AG08395 (cell line): Measurements from ENCODE around the gene HK2.

Experiments
- DNase-seq: peaks from one replicate; pipeline ENCODE4 v3.0.0; 2012; ENCODE audit warnings: mixed read lengths, low spot score

HK2 gene

GRCh38 chr2:74857215-74857614, 23.3 kb downstream of the HK2 start:
- DNase-seq: no peak

- no peak for DNase-seq
Observed at GRCh38 chr2:74857725-74858124, 23.8 kb downstream of the HK2 start.

DNA sequence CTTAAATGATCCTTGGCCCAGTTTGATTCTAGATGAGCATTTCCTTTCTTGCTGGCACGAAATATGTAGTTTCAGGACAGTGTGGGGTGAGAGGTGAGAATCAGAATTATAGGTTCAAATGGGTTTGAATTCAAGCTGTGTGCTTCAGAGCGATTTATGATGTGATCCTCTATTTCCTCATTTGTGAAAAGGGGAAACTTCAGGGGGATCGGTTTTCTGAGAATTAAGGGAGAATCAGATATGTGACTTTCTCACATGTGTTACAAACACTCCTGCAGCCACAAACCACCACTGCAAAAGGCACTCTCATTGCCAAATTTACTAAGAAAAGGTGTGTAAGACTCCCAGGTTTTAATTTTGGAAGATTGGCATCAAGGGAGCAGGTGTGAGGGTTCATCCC, 24.4 kb downstream of the HK2 start:
- no peak for DNase-seq

GRCh38 chr2:74860079-74860478, 26.2 kb downstream of the HK2 start:
- DNase-seq: no peak

DNA sequence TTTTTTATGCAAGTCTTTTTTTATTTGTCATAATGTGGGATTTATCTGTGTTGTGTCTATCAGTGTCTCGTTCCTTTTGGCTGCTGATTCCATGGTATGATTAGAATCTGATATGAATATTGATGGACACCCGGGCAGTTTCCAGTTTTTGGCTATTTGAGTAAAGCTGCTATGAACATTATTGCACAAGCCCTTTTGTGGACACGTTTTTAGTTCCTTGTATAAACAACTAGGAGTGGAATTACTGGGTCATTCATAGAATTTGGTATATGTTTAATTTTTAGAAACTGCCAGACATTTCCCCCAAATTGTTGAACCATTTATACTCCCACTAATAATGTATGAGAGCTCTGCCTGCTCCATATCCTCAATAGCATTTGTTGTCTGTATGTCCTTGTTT, 26.6 kb downstream of the HK2 start:
- no peak for DNase-seq

- DNase-seq: no peak
Observed at GRCh38 chr2:74861531-74861930, 27.6 kb downstream of the HK2 start.

GRCh38 chr2:74862020-74862964, 28.4 kb downstream of the HK2 start:
- no peak for DNase-seq

DNA sequence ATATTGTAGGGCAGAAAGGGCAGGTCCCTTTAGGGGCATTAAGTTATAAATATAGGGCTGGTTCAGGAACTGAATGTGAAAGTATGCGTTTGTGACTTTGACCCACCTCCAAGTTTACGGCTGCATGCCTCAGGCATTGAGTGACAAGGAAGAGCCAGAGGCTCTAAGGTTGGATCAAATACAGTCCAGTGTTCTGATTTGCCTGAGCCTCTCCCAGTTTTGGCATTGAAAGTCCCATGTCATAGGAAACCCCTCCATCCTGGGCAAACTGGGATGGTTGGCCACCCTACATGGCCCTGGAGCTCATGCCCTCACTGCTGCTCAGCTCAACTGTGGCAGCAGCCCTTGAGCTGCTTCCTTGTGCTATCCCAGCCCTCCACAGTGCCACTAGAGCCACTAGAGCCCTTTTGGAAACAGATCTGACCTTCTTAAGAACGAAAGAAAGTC, 29.9 kb downstream of the HK2 start:
- no peak for DNase-seq

DNA sequence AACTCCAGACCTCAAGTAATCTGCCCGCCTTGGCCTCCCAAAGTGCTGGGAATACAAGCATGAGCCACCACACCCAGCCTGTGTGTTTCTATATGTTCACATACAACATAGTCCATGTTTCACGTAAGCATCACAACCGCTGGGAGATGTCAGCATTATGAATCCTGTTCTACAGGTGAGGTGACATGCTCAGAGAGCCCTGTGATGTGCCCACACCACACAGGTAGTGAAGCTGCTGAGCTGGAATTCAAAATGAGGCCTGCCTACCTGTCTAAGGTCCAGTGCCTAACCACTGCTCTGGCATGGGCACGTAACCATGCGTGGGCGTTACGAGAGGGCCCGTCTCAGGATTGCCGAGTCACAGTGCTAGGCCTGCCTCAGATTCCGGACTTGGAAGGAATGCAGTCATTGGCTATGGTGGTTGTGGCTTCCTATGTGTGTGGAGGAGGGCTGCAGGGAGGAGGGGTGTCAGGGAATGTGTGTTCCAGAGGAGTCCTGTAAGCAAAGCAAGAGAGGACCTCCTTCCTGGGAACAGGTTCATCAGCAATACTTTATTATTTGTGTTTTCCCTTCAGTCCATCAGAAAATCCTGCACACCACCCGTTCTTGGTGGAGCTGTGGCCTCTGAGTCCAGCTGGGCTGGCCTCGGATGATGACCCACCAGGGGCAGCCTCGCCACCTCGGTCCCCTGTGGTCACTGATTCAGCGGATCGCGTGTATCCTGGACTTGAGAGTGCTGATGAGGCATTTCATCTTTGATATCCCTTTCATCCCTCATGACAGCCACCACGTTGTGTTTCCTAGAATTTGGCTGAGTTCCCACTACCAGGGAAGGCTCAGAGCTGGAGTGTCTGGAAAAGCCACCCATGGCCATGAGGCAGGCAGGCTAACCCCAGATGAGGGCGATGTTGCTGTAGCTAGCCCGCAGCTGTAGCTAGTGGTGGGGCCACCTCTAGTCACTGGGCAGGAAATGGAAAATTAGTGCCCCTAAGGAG, 31.1 kb downstream of the HK2 start:
- peak; percentile 52 for DNase-seq

DNA sequence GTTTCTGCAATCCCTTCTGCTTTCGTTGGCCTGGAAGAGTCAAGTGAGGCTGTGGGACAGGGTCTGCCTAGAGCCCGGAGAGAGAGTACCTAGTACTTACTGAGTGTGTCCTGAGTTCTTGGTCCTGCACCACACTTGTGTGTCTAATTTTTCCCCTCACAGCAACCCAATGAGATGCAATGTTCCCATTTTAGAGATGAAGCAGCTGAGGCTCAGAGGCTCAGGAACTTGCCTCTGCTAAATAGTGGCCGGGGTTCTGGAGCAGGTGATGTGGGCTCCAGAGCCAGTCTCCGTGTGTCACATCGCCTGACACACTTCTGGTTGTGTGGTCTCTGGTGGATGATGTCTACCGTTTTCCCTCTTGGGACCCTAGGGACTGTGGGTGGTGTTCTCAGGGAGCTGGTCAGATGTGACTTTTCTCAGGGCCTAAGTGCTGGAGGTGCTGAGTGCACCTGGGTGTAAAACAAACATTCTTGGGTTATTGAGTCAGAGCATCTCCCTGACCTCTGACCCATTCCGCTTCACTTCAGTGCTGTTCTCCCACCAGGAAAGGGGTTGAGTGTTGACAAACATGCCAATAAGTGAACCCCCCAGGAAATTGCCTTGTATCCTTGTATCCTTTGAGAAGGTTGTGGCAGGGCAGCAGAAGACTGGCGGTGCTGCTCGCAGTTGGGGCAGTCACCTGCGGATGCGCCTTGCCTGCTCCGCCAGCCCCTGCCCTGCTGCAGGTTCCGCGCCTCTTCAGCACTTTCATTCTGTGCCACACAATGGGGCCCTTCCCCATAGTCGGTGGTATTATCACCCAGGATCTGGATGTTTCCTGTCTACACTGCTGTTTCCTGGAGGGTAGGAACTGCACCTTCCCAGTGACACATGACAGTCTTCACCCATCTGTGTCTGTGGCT, 32.1 kb downstream of the HK2 start:
- no peak for DNase-seq

DNA sequence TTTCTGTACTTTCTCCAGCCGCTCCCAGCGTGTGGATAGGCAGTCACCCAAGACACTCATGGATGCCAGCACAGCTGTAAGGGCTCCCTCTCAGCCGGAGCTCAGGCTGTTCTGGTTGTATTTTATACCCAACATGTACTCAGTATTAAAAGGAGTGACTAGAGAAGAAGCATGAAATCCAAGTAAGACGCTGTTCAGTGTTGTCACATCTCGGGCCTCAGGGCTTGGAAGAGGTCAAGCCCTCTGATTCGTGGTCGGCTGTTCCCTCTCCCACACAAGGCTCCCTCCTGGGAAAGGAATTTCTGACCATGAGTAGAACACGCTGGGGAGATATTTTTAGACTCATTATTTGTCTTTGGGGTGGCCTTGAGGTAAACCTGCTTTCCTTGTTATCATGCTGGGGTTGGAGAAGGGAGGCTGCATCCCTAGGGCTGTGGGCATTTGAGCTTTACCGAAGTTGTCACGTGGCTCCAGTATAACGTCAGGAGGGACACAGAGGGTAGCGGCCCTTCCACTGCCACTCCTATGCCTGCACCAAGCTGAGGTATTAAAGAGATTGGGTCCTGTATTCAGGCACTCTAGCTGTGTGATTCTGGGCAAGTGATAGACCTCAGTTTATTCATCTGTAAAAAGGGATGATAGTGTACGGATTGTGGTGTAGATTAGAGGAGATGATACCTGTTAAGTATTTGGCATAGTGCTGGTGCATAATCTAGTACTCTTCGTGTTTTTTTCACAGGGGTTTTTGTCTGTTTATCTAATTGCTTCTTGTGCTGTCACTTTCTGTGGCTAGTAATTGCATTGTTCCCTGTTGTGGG, 34.1 kb downstream of the HK2 start:
- peak; percentile 71 for DNase-seq

- DNase-seq: no peak
Observed at GRCh38 chr2:74869517-74869916, 35.6 kb downstream of the HK2 start.

- no peak for DNase-seq
Observed at GRCh38 chr2:74870951-74871350, 37.0 kb downstream of the HK2 start.

DNA sequence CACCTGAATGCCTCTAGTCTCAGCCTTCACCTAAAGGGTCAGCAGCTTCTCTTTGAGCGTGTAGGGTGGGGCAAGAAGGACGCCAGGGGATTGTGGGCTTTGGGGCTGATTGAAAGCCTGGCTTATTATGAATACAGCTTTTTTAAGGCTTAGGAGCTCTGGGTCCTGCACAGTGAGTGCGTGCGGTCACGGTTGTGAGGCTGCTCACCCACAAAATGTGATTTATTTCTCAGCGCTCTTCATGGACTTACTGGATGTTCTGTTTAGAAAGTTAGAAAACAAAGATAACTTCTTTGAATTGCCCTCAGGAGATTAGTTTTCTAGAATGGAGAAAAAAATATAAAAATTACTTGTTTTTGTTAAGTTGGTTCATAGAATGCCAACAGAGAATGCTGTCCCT, 37.5 kb downstream of the HK2 start:
- DNase-seq: no peak

DNA sequence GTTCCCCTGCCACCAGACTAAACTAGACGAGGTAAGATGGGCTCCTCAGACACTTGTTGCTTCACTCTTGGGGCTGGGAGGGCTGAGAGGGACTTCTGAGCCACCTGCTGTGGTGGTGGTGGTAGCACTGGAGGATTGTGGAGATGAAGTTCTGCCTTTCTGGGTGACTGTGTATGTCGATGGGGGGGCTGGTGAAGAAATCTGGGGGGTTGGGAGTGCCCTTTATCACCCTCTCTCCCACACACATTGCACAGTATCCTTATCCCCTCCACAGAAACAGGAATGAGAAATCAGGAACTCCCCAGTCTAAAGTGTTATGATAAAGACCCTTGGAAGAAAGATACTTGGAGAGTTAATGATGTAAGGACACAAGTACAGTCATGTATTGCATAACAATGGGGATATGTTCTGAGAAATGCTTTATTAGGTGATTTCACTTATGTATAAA, 38.5 kb downstream of the HK2 start:
- DNase-seq: no peak

DNA sequence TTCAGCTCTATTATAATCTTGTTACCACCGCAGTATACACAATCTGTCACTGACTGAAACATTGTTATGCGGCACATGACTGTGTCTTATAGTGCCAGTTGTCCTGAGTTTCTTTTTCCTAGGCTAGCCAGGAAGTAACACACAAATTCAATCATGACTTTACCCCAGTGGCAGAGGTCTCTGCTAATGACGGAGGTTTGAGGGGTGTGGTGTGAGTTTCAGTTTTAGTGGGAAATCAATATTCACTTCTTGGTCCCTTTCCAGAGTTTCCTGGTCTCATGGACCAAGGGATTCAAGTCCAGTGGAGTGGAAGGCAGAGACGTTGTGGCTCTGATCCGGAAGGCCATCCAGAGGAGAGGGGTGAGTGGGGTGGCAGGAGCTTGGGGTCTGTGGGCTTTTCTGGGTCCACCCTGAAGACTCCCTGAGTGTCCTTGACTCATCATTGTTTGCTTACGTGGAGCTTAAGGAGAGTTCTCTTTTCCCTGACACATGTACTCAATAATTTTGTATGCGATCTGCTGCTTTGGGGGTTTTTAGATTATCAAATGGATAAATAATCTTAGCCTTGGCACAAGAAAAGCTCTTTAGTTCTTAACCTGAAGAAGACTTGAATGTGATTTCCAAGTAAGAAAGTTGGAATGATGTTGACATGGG, 39.2 kb downstream of the HK2 start:
- no peak for DNase-seq

DNA sequence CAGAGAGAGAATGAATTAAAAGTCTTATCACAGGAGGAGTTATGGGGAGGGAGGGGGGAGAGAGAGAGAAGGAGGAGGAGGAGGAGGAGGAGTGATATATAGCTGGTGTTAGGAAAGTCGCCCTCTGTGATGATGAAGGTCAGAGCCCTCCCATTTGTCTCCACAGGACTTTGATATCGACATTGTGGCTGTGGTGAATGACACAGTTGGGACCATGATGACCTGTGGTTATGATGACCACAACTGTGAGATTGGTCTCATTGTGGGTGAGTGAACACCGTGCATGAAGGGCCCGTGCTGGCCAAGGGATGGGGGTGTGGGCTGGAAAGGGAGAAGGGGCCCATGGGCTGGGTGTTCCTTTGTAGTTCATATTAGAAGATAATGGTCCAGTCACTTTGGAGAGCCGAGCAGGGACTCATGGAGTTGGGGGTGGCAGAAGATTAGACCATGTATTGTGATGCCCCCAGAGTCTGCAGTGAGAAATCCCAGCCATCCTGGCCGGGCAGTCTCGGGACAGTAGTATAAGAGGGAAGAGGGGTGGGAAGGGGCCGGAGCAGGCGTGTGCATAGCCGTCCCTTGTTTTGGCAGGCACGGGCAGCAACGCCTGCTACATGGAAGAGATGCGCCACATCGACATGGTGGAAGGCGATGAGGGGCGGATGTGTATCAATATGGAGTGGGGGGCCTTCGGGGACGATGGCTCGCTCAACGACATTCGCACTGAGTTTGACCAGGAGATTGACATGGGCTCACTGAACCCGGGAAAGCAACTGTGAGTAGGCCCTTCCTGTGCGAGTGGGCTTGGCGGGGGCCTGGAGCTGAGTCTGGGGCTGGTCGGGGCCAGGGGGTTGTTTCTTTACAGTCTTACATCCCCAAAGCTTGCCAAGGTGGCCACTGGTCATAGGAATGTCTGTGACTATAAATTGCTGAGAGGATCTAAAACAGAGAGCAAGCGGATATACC, 40.0 kb downstream of the HK2 start:
- DNase-seq: no peak

- peak; percentile 71 for DNase-seq
Observed at GRCh38 chr2:74876081-74876886, 42.4 kb downstream of the HK2 start.
